GM21576 (cell line): ENCODE measurements around the gene LRRC27.

ENCODE experiments used
- ATAC-seq: cut with Tn5 transposase; IDR thresholded peaks from one replicate; pipeline ENCODE4 v1.9.1; 2021; ENCODE audit warnings: mild to moderate bottlenecking, moderate library complexity; ENCODE audit not compliant: unreplicated experiment

LRRC27 gene

DNA sequence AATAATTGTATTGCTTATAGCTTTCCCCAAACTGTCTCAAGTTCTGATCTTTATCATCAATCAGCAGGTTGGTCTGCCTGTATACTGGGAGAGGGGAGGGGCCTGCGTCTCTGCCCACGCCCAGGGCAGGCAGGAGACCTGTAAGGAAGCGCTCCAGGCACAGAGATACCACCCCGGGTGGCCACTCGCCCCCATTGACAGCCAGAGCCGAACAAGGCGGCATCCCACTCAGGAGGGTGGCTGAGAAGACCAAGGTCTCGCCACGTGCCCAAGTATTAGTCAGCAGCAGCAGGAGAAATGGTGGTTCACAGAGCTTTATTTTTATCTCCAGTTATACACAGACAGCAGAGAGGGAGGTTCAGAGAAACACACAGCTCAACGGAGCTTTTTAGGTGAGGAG, 31.4 kb upstream of the LRRC27 start:
- ATAC-seq: no peak

DNA sequence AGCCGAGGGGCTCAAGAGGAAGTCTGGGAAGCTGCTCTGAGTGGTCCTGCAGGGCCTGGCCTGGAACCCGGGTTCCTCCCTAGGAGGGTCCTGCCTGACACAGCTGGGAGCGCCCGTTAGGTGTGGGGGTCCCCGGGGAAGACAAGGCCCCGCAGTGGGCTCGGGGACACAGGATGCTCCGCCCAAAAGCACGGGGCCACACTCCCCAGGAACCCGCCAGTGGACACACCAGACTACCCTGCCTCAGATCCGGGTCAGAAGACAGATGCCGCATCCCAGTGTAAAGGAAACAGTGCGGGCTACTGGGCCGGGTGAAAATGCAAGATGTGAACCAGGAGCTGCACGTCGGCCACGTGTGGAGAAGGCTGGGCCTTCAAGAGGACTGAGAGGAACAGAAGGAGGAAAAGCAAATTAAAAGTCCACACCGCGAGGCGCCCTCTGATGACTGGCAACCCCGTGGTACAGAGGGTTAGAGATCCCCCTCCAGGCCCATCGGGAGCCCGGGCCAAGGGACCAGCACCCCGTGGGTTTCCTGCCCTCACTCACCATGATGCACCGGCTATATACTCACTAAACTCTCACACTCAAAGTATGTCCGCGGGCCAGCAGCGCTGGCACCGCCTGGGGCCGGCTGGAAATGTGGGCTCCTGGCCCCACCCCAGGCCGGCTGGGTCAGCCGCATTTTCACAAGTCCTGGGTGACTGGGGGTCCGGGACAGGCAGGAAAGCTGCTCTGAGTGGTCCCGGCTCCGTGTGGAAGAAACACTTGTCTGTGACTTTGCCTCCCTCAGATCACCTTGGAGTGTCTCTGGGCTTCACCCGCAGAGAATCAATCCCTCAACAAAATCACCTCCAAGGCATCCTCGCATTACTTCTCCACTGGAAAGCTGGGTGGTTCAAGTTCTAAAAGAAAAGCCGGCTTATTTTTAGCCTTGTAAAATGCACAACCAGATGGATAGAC, 30.3 kb upstream of the LRRC27 start:
- no peak for ATAC-seq

DNA sequence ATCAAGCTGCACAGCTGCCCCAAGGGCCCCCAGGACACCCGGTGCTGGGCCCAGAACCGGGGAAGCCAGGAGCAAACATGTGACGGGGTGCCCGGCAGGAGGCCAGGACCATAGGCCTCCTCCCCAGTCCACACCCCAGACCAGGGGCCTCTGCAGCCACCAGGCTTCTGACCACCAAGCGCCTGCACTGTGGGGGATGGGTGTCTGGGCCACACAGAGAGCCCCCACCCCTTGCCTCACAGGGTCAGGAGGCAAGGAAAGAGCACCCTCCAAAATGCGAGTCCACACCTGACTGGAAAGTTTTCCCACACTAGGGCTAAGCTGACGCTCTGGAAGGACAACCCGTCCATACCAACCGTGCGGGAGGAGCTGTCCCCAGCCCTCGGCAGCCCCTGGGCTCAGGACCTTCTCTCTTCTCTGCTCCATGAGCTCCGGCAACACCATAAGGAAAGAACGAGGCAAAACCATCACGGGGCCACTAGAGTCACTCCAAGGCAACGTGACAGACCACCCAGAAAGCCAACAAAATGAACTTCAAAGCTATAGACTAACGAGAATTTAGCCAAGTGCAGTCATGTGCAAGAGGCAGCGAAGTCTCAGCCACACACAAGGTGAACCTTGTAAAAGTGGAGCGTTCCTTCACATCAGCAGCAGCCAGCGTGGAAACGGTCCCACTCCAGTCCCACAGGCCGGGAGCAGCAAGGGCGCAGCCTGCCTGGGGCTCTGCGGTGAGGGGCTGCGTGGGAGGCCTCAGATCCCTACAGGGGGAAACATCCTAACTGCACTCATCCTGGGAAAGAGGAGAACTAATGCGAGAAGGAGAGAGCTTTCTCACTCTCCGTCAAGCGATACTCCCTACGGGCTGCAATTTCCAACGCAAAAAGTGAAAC, 29.3 kb upstream of the LRRC27 start:
- ATAC-seq: no peak

DNA sequence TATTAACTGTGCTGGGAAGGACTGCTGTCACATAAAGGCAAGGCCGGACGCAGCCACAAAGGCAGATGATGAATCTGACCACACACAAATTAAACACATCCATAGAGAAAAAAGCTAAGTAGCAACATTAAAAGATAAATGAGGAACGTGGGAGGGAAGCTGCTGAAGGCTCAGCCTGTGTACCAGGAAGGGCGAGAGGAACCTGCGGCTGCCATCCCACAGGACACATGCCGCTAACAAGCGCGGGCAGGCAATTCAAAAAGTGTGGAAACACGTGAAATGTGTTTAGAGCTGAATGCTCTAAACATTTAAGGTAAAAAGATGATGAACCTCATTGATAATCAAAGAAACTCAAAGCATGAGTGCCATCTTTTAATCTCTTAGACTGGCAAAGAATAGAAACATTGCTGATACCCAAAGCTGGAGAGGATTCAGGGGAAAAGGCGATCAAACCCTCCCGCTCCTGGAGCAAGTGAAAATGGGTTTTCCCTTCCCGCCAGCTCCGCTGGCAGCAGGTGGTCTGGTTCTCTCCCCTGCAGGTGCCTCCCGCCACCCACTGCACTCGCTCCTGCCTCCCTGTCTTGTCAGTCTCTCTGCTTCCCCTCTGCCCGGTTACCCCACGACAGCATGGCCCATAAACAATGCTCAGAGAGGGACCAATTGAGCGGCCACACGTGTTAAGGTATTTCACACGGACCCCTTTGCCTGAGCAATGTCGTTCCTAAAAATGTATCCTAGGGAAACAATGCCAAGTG, 28.5 kb upstream of the LRRC27 start:
- ATAC-seq: no peak

DNA sequence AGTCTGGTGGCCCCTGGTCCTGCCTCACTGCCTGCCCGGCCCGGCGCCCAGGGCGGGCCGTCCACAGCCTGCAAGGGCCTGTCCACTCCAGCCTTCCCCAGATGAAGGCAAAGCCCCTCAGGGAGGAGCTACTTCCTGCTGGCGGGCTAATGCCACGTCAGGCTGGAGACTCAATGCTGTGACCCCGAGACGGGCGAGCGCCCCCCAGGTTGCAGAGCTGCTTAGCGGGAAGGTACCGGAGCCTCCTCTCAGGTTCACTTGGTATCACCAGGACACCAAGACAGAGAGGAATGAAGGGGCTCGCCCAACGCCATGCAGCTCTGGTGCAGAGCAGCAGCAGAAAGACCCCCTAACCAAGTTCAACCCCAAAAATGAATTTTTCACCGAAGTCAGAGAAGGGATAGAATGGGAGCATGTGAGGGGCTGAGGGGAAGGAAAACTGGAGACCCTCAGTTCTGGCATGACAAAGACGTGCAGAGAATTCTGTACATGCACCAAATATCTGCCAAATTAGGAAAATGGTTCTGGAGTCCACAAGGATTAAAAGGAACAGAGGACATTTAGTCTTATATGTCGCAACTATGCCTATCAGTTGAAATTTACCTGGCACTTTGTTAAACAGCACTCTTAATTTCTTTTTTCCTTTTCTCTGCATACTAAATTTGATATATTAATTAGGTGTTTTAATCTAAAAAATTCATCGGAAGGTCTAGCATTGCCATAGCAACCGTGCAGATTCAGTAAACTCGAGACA, 27.1 kb upstream of the LRRC27 start:
- ATAC-seq: no peak

DNA sequence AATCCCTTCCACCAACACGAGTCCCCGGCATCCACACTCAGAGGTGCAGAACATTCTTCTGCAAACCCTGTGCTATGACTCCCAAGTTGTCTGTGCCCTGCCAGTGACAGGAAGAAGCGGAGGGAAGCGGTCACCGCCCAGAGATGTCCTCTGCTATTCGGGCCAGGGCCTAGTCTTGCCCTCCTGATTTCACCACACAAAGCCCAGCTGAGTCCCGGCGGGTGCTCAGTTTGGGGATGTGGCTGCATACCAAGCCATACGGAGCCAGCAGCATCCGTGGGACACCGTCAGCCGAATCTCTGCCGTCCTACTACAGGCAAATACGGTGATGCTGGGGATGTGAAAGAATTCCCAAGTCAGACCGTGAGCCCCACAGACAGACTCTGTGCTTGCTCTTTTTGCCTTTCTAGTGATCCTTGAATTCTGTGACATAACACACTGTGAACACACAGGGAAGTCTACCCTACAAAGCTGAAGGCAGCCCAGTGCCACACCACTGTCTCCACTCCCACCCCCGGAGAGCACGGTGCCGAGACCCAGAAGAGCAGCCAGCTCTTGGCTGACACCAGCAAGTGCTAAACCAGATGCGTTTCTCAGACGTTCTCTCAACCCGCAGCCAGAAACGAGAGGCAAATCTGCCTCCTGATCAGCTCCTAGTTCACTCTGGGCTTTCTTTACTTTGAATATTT, 26.2 kb upstream of the LRRC27 start:
- ATAC-seq: no peak

DNA sequence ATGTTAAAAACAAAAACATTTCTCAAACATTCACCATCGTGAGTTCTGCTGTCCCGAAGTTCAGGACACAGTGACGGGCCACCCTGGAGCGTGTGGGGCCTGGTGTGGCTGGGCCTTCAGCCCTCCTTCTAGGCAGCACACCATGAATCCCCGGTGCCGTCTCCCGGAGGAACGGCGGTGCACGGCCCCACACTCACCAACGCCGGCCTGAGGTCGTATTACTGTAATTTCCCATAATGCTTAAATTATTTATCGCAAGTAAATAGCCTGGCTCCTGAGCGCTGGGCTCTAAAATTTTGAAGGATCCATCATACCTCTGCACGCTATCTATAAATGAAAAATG, 25.7 kb upstream of the LRRC27 start:
- no peak for ATAC-seq

DNA sequence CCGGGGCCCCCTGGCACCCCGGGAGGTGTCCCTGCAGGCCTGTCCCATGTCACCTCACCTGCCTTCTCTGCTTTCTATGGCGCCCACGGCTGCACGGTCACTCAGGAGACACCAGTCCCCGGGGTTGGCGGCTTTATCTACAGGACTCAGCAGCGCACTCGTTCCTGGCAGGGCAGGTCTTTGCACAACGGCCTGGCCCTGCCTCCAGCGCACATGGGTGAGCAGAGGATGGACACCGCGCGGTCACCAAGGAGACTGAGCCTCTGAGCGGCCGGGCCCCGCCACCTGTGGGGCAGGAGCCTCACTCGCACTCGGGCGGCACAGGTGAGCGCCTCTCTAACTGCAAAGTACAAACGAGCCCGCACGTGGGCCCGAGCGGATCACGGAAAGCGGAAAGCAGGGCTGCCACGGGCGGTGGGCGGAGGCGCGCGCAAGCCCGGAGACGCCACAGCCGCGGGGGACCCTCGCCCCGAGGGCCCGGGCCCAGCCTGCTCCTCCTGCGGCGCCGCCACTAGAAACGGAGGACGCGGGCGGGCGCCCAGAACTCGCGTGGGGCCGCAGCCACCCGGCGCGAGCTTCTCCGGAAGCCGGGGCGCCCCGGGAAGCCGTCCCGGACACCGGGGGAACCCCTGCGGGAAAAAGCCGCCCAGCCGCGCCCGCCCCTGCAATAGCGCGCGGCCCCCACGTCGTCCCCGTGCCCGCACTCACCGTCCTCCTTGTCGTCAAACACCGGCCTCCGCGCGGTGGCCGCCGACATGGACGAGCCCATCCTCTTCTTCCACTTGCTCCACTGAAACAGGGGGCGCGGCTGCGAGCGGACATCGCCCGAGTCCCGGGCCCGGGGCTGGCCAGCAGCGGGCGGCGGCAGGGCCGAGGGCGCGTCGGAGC, 24.9 kb upstream of the LRRC27 start:
- ATAC-seq: peak; percentile 9

DNA sequence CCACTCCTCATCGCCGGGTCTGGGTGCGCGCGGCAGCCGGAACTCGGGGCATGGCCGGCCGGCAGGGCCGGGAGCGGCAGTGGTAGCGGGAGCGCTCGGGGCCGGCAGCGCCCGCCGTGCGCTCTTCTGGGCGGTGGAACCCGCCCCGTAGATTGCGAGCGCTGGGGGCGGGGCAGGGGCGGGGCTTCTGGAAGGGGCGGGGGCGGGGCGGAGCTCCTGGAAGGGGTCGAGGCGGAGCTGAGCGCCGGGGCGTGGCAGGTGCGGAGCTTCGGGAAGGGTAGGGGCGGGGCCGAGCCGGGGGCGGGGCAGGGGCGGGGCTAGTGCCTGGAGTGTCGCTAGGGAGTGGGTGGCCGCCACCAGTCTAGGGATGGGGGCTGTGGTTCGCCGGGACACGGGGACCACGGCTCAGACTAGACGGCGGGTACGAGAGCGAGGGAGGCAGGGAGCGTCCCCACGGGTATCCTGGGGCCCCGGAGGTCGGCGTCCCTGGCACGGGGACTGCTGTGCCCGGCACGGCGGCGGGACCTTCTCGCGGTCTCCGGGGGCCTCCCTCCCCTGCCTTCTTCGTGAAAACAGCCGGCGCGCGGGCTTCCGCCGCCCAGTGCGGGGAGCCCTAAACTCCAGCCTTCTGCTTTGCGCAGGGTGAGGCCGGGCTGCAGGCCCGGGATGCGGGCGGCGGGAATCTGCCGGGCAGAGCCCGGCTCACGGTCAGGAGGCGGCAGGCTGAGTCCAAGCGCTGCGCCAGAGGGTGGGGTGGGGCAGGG, 24.0 kb upstream of the LRRC27 start, which contains the start of gene STK32C:
Gene STK32C (minus strand): TSS at position 128 of the 764 bp plus-strand sequence. CDS start 117 bp downstream, at position 11.
- peak; percentile 80 for ATAC-seq

DNA sequence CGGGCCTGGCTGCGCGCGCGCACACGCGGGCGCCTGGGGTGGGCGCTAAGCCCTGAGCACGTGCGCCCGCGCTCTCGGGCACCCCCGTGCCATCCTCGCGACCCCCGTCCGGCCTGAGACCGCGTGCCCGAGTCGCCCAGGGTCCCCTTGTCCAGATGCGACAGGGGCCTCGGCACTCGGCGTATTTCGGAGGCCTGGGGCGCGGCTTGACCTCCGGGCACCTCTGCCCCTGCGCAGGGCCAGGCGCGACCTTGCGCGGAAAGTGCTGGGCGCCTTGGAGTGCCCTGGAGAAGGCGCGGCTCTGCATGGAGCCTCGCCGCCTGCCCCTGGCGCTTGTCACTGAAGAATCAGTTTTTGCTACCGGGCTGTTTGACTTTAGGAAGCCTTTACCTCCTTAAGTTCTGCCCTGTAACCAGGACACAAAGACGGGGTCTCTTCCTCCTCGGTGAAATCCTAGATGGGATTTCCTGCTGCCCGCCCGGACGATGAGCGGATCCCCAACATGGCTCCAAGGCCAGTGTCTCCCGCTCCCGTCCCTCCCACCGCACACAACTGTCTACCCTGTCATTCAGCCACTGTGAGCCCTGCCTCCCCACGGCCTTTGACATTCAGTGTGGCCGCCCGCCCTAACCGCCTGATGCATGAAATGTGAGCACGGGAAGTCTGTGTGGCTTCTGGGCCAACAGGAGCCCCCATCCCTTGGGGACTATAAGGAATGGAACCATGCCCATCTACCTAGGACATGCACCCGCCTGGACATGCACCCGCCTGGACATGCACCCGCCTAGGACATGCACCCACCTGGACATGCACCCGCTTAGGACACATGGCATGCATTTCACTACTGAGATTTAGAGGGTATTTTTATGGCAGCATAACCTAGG, 23.2 kb upstream of the LRRC27 start:
- no peak for ATAC-seq

DNA sequence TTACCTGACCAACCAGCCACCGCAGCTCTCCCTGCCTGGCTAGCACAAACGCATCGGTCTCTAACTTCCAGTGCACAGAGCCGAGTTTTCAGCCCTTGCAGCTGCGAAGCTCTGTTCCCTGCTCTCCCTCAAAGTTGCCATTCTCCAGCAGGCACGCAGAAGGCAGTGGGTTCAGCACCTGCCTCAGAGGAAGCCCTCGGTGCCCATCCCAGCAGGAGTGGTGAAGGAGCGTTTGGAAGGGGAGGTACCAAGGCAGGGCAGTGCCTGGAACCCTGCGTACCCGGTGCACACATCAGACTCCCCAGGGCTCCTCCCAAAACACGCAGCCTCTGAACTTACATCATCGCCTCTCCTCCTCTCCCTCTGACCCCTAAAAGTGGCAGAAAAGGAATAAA, 22.5 kb upstream of the LRRC27 start:
- ATAC-seq: no peak

DNA sequence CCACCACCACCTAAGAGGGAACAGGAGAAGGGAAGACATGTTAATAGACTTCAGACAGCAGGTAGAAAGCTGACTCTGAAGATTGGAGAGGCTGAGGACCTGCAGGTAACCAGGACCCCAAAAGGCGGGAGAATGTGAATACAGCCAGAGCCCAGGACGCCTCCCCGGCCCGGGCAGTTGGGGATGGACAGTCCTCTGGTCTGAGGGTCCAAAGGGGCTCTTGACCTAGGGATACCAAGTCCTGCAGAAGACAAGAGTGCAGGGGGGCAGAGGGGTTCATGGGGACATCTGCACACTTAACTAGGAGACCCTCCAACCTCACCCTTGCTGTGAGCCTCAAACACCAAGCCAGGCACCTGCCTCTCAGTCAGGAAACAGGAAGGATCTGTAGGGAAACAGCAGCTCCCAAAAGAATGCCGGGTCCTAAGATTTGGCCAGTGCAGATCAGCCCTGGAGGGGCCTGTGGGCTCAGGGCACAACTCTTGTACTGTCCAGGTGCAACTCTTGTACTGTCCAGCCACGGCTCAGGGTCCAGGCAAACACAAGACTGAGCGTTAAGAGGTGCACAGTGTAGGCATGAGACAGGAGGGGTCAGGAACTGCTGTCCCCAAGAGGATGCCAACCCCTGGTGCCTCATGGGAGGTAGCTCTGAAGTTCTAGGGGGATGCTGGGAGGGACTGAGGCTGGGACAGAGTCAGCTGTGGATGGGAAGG, 22.0 kb upstream of the LRRC27 start:
- no peak for ATAC-seq

DNA sequence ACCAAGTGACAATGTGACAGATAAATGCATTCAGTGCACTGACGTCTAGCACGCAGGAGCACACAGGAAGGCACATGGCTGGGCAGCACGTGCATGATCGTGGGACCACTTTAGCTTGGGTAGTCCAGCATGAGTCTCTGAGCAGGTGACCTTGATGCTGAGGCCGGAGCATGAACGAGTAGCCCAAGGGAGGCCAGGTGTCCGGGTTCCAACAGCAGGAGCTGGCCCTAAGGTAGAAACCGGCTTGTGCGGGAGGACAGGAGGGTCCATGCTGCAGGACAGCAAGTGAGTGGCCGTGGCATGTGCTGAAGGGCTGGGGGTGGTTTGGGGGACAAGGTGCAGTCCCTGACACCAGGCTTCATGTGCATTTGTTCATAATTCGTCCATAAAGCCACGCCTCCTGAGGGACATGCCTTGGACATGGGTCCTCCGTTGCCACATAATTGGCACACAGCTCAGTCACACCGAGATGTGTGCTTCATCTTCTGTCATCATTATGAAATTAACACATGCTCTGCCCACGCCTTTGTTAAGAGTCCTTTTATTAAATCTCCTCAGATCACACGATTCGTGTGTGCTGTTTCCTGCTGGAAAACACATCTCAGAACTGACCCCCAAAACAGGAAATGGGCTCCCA, 21.2 kb upstream of the LRRC27 start:
- ATAC-seq: no peak

DNA sequence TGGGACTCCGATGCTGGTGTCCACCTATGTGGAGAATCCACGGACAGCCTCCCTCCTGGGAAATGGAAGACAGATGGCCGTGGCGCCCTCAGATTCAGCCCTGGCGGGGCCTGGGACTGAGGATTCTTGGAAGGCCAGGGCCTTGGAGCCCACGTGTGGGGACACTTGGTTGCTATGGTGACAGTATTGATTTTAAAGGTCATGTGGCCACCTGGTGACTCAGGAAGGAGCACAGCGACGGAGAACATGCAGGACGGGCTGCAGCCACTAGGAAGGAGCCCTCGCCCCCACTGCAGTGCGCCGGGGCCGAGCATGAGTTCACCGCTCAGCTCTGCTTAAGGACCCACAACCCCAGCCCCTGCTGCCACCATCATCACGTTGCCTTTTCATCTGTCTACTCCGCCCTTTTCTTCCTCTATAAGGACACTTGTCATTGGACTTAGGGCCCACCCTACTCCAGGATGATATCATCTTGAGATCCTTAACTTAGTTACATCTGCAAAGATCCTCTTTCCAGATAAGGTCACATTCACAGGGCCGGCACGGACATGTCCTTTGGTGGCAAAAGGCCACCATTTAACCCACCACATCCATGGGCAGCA, 20.6 kb upstream of the LRRC27 start:
- ATAC-seq: no peak

DNA sequence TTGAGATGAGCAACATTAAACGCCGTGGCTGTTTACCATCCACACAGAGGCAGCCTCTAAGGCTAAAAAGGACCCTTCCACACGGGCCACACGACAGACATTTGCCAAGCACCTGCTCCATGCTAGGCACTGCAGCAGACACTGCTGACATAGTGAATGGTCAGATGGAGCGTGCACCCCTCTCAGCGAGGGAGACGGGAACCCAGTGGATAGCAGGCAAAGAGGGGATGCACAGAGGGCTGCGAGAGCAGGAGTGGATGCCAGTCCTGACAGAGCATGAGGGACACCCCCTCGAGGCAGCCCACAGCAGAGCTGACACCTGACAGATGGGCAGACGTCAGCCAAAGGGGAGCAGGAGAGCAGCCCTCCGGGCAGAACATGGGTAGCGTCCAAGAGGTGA, 18.7 kb upstream of the LRRC27 start:
- no peak for ATAC-seq

DNA sequence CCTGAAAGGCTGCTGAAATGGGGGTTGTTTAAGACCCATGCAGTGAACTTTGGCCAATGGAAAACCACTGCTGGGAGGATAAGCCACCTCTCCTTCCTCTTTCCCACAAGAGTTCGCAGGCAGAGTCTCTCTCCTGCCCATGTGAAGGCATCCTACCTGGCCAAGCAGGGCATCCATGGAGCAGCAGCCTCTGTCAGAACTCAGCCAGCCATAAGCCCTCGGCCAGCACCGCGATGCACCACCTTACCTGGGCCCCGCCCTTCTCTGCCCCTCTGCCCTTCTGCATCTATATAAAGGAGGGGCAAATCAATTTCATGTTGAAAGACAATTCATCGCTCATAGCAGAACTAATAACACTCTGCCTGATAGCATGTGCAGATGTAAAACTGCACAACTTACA, 18.1 kb upstream of the LRRC27 start:
- ATAC-seq: no peak
